CD14-positive monocyte (primary cell): ENCODE results near the gene FBN2. TPM values are rescaled to one million over a fixed set of nuclear protein-coding genes. Genes with fewer than 3 reads are reported as not detected.

Experiments used
- DNase-seq, 3 donors: peaks; one replicate each; pipeline ENCODE4 v3.0.0-alpha.2; 2011 to 2022
- H2AFZ ChIP-seq: 2 replicates; pipeline ENCODE4 v1.6.0; 2012; ENCODE audit warnings: mild to moderate bottlenecking, low read depth, low read length, inconsistent platforms; ENCODE audit not compliant: insufficient read depth, poor library complexity, severe bottlenecking
- H3K27ac ChIP-seq, 2 donors: 1 replicate in 1 of 2; 2 replicates in 1 of 2; pipeline ENCODE4 v1.5.1; 2012 to 2013; ENCODE audit warnings: low read length in 2 of 2, control low read depth in 1 of 2, inconsistent platforms in 1 of 2, low read depth in 1 of 2, mild to moderate bottlenecking in 1 of 2
- H3K27me3 ChIP-seq, 2 donors: one replicate each; pipeline versions ENCODE4 v1.6.0 to v1.6.1; 2011 to 2013; ENCODE audit warnings: low read length in 2 of 2; ENCODE audit not compliant: control insufficient read depth in 2 of 2, insufficient read depth in 2 of 2
- H3K36me3 ChIP-seq, 2 donors: replicated peaks in 1 of 2; 1 replicate in 1 of 2; 2 replicates in 1 of 2; pipeline versions ENCODE4 v1.5.1 to v1.6.1; 2012 to 2013; ENCODE audit warnings: low read length in 2 of 2, control low read depth in 1 of 2, inconsistent platforms in 1 of 2, mild to moderate bottlenecking in 1 of 2; ENCODE audit not compliant: insufficient read depth in 2 of 2, control insufficient read depth in 1 of 2
- H3K4me1 ChIP-seq, 2 donors: 1 replicate in 1 of 2; 2 replicates in 1 of 2; pipeline versions ENCODE4 v1.5.1 to v1.6.1; 2012 to 2013; ENCODE audit warnings: low read length in 2 of 2, control low read depth in 1 of 2, inconsistent platforms in 1 of 2, mild to moderate bottlenecking in 1 of 2, moderate library complexity in 1 of 2; ENCODE audit not compliant: insufficient read depth in 2 of 2, control insufficient read depth in 1 of 2
- H3K4me2 ChIP-seq: replicated peaks from 2 replicates; pipeline ENCODE3; 2012; ENCODE audit warnings: low read length, moderate library complexity, mild to moderate bottlenecking; ENCODE audit not compliant: poor library complexity, severe bottlenecking; ENCODE audit errors: extremely low read depth
- H3K4me3 ChIP-seq, 3 experiments: fragments of 200-600 bp in 1 of 3; sonication (generic) in 1 of 3; replicated peaks in 1 of 3; 1 replicate in 2 of 3; 2 replicates in 1 of 3; pipeline ENCODE4 v1.5.1; 2011 to 2013; ENCODE audit warnings: low read length in 3 of 3, mild to moderate bottlenecking in 3 of 3, control low read depth in 2 of 3, low read depth in 2 of 3, inconsistent platforms in 1 of 3, moderate library complexity in 1 of 3
- H3K79me2 ChIP-seq: 2 replicates; pipeline ENCODE4 v1.6.0; 2012; ENCODE audit warnings: mild to moderate bottlenecking, control low read depth, inconsistent platforms, low read length, moderate library complexity; ENCODE audit not compliant: insufficient read depth
- H3K9ac ChIP-seq: 2 replicates; pipeline ENCODE4 v1.6.0; 2017; ENCODE audit warnings: low read length, mild to moderate bottlenecking; ENCODE audit not compliant: insufficient read depth, poor library complexity, severe bottlenecking
- H3K9me3 ChIP-seq, 2 donors: replicated peaks in 1 of 2; 1 replicate in 1 of 2; 2 replicates in 1 of 2; pipeline versions ENCODE4 v1.5.1 to v1.6.1; 2012 to 2013; ENCODE audit warnings: low read length in 2 of 2, control low read depth in 1 of 2; ENCODE audit not compliant: control insufficient read depth in 1 of 2, insufficient read depth in 1 of 2
- H4K20me1 ChIP-seq: 2 replicates; pipeline ENCODE4 v1.6.0; 2012; ENCODE audit warnings: mild to moderate bottlenecking, low read length, control low read depth, moderate library complexity; ENCODE audit not compliant: insufficient read depth
- H3K27ac Mint-ChIP-seq, 7 donors: one replicate each; pipeline ENCODE4 v1.8.0; 2020; ENCODE audit warnings: mild to moderate bottlenecking in 7 of 7, mixed read lengths in 7 of 7, moderate library complexity in 6 of 7, inconsistent platforms in 2 of 7
- H3K27me3 Mint-ChIP-seq, 3 donors: one replicate each; pipeline ENCODE4 v1.8.0; 2021 to 2022; ENCODE audit warnings: low read depth in 3 of 3, mild to moderate bottlenecking in 3 of 3, mixed read lengths in 3 of 3, moderate library complexity in 3 of 3, inconsistent platforms in 1 of 3
- H3K36me3 Mint-ChIP-seq, 2 donors: one replicate each; pipeline ENCODE4 v1.8.0; 2020; ENCODE audit warnings: mixed read lengths in 2 of 2, inconsistent platforms in 1 of 2, mild to moderate bottlenecking in 1 of 2
- H3K4me1 Mint-ChIP-seq: one replicate; pipeline ENCODE4 v1.8.0; 2020; ENCODE audit warnings: mild to moderate bottlenecking, mixed read lengths
- H3K4me3 Mint-ChIP-seq, 2 donors: one replicate each; pipeline ENCODE4 v1.8.0; 2020; ENCODE audit warnings: mild to moderate bottlenecking in 2 of 2, mixed read lengths in 2 of 2, moderate library complexity in 1 of 2
- H3K9me3 Mint-ChIP-seq, 7 donors: one replicate each; pipeline ENCODE4 v1.8.0; 2020 to 2022; ENCODE audit warnings: mixed read lengths in 7 of 7, mild to moderate bottlenecking in 6 of 7, moderate library complexity in 6 of 7, inconsistent platforms in 2 of 7
- WGBS: methylation state at CpG from one replicate; pipeline ENCODE4 v1.1.5; 2013; ENCODE audit warnings: missing lambda C conversion rate; ENCODE audit not compliant: insufficient coverage; 5-methylcytosine and 5-hydroxymethylcytosine counted together
- intact Hi-C, 2 donors: fragments of 100-400 bp; cut with micrococcal nuclease; formaldehyde crosslinking; loops; one replicate each; pipeline versions ENCODE4 v1.15.0 to v1.15.1; 2023
- polyA minus RNA-seq: library from RNA; depleted of rRNA, polyadenylated mRNA; stranded (reverse); fragments of >200 nt; gene quantifications from 2 replicates; pipeline ENCODE4 v1.2.3, GENCODE V29; 2012
- polyA plus RNA-seq, 3 donors: library from polyadenylated mRNA; depleted of rRNA in 1 of 3; unstranded in 2 of 3; stranded (reverse) in 1 of 3; fragments of 300-500 nt in 2 of 3; fragments of >200 nt in 1 of 3; fragmentation: Illumina TruSeq in 2 of 3; gene quantifications; 1 replicate in 2 of 3; 2 replicates in 1 of 3; pipeline ENCODE4 v1.2.3, GENCODE V29; 2012 to 2021
- total RNA-seq, 12 experiments: library from RNA in 1 of 12; stranded (reverse) in 1 of 12; fragments of 120-200 nt in 1 of 12; gene quantifications; one replicate each; pipeline ENCODE4 v1.2.4 and lab custom pipeline; 2013 to 2026; ENCODE audit warnings: mixed read lengths in 6 of 12, inconsistent platforms in 1 of 12
- TF ChIP-seq, protein P1 (sequence below): fragments of 200-600 bp; IDR thresholded peaks from one replicate; pipeline ENCODE4 v1.8.0; 2022; ENCODE audit warnings: antibody characterized with exemption, mild to moderate bottlenecking

The FBN2 gene
- 24.6 TPM for total RNA-seq (2013)
- polyA plus RNA-seq: 10 to 100 TPM in 1 of 3 donors, 1 to 10 TPM in 1, under 1 TPM in 1; 0.85 to 19.3 (median 4.2) TPM
- polyA minus RNA-seq: 27.8 and 32.6 TPM in 2 replicates
- 20.7 to 81.5 (median 63.2) reads per million in 11 experiments for total RNA-seq (lab: John Stamatoyannopoulos, UW)

- Histone ChIP-seq H3K9ac (peak within 1 kb of the TSS; percentile 76), H3K27ac (peak within 1 kb of the TSS; percentile 70 to 76), H3K4me1 (peaks cover 18 to 37% of the 10 kb centered on the region in 2 donors), H4K20me1 (peaks cover 34% of the 10 kb centered on the region), H3K4me3 (peak within 1 kb of the TSS; percentile 62 to 95 (median 80)), H3K36me3 (peaks cover 1 to 5% of the 10 kb centered on the region in 2 donors), H3K4me2 (peak within 1 kb of the TSS; percentile 99), H2AFZ (peak within 1 kb of the TSS; percentile 96), H3K9me3 (no peaks in the 10 kb centered on the region), H3K27me3 (peaks cover 0 to 12% of the 10 kb centered on the region in 2 donors), H3K79me2 (peaks cover 35% of the 10 kb centered on the region)
- WGBS: under 1% methylated on average over 26 of the region's 26 CpGs
- Mint-ChIP-seq H3K9me3 (peaks cover 0 to 11% (median under 1%) of the 10 kb centered on the region in 7 donors), H3K4me1 (peaks cover 24% of the 10 kb centered on the region), H3K27ac (peak within 1 kb of the TSS; percentile 72 to 95 (median 88)), H3K4me3 (peak within 1 kb of the TSS; percentile 94 to 96), H3K36me3 (peaks cover 15 to 16% of the 10 kb centered on the region in 2 donors), H3K27me3 (peaks cover 14 to 43% (median 14%) of the 10 kb centered on the region in 3 donors)
- no peak for DNase-seq
- TF ChIP-seq, protein P1, sequence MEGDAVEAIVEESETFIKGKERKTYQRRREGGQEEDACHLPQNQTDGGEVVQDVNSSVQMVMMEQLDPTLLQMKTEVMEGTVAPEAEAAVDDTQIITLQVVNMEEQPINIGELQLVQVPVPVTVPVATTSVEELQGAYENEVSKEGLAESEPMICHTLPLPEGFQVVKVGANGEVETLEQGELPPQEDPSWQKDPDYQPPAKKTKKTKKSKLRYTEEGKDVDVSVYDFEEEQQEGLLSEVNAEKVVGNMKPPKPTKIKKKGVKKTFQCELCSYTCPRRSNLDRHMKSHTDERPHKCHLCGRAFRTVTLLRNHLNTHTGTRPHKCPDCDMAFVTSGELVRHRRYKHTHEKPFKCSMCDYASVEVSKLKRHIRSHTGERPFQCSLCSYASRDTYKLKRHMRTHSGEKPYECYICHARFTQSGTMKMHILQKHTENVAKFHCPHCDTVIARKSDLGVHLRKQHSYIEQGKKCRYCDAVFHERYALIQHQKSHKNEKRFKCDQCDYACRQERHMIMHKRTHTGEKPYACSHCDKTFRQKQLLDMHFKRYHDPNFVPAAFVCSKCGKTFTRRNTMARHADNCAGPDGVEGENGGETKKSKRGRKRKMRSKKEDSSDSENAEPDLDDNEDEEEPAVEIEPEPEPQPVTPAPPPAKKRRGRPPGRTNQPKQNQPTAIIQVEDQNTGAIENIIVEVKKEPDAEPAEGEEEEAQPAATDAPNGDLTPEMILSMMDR: no peak
- intact Hi-C loops: no loop called here
Measured at GRCh38 chr5:128538000-128538249, at the start of gene FBN2. Gene FBN2 (minus strand): TSS chr5:128538245. CDS start chr5:128537603, 642 bp downstream.

GRCh38 chr5:128587275-128587674 is 49.2 kb upstream of the FBN2 start:
- intact Hi-C loops: no loop called here

More at GRCh38 chr5:128587275-128587674, 49.2 kb upstream of the FBN2 start:
- no peaks in the 10 kb centered on the region for H3K79me2 ChIP-seq
- no peaks in the 10 kb centered on the region for H3K4me1 Mint-ChIP-seq
- no peak overlapping the region for H3K27ac Mint-ChIP-seq
- H3K27me3 ChIP-seq: no peaks in the 10 kb centered on the region
- H3K9me3 Mint-ChIP-seq: peaks cover 0 to 12% (median 5%) of the 10 kb centered on the region in 7 donors
- TF ChIP-seq, protein P1: no peak
- H3K4me3 ChIP-seq: no peak overlapping the region
- no peaks in the 10 kb centered on the region for H3K4me1 ChIP-seq
- no peak overlapping the region for H3K4me2 ChIP-seq
- no peak overlapping the region for H3K9ac ChIP-seq
- peaks cover 0 to 5% of the 10 kb centered on the region in 2 donors for H3K9me3 ChIP-seq
- no peaks in the 10 kb centered on the region for H3K36me3 Mint-ChIP-seq
- H3K4me3 Mint-ChIP-seq: no peak overlapping the region
- no peak for DNase-seq
- no peaks in the 10 kb centered on the region for H3K27me3 Mint-ChIP-seq
- H3K27ac ChIP-seq: no peak overlapping the region
- WGBS: no CpG with 5 or more reads among the region's 2 CpGs
- no peak overlapping the region for H2AFZ ChIP-seq
- H3K36me3 ChIP-seq: no peaks in the 10 kb centered on the region
- H4K20me1 ChIP-seq: no peaks in the 10 kb centered on the region
